Measurements from ENCODE around the gene LYPD5.
A peak's percentile ranks its signal among the peaks of the same experiment; 100 is the strongest.

LYPD5 gene

DNA sequence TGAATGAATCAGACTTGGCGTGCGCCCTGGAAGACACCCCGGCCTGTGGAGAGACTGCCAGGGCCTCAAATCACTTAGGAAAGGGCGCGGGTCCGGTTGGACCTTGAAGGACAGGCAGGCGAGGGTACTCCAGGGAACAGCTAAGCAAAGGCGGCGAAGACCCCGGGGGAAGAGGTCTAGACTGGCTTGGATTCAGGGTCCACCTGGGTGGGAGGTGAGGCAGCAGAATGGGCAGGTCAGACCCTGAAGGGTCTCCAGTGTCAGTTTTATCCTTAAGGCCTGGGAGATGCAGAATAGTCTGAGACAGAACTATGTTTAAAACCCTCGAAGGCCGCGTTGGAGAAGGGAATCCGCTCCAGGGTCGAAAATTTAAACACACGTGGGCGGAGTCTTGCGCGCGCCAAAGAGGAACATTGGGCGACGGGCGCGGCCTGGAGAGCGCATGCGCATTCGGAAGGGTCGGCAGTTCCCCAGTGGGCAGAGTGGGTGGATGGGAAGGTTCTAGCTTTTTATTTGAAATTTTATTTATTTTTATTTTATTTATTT is 46.9 kb downstream of the LYPD5 start:
- Histone ChIP-seq H3K27me3 (ENCODE audit: insufficient read depth, low read depth) (no peaks in the 10 kb centered on the region), H3K79me2 (ENCODE audit: insufficient read depth, low read depth) (peaks cover 17% of the 10 kb centered on the region; the same call in 1 of the 2 replicates)

DNA sequence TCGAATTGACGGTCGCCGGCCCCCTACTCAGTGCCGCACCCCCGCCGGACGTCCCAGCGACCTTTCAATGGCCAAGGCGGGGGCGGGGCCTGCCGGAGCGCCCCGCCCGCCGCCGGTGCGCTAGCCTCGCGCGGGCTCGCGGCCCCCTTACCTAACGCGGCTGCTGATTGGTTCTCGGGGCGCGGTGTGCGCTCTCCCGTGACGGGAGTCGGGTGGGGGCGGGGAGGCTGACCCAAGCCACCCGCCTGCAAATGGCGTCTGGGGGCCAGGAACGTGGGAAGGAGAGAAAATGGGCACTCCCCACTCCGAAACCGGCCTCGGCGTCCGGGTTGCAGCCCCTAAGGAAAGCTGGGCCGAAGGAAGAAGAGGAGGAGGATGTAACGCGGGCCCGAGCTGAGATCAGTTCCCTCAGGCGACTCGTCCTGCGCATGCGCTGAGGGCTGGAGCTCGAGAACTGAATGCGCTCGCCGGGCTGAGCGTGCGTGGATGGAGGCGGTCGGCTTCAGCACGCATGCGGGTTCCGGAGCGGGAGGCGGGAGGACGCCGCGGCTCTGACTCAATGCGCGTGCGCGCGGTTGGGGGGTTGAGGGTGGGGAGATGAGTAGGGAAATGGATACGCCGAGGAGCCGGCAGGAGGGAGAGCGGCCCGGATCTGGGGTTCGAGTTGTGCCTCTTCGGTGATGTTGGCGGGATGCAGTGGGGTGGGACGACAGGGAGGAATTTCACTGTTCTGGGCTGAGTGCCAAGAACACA is 47.6 kb downstream of the LYPD5 start, which contains the start of gene SMG9:
SMG9 (minus strand) TSS at position 460 of the 753 bp plus-strand sequence. CDS start 4,221 bp downstream, outside the sequence.
- Histone ChIP-seq H3K27ac (peak within 1 kb of the TSS; percentile 99), H4K20me1 (ENCODE audit: insufficient read depth) (no peaks in the 10 kb centered on the region), H3K79me2 (ENCODE audit: insufficient read depth, low read depth) (peaks cover 17% of the 10 kb centered on the region; the same call in 1 of the 2 replicates), H3K36me3 (ENCODE audit: insufficient read depth) (peaks cover 3% of the 10 kb centered on the region; the same call in 1 of the 2 replicates), H3K4me3 (IDR thresholded peaks at IDR 0.05; ENCODE audit: insufficient read depth, low read depth, low read length) (peak within 1 kb of the TSS; percentile 36), H3K27me3 (ENCODE audit: insufficient read depth, low read depth) (no peaks in the 10 kb centered on the region), H3K9ac (peak within 1 kb of the TSS; percentile 99), H3K4me2 (peak within 1 kb of the TSS; percentile 77), H2AFZ (ENCODE audit: low read depth) (peak within 1 kb of the TSS; percentile 85), H3K4me1 (ENCODE audit: low read depth, poor library complexity, severe bottlenecking) (peaks cover 12% of the 10 kb centered on the region)
- TF ChIP-seq, protein P1, sequence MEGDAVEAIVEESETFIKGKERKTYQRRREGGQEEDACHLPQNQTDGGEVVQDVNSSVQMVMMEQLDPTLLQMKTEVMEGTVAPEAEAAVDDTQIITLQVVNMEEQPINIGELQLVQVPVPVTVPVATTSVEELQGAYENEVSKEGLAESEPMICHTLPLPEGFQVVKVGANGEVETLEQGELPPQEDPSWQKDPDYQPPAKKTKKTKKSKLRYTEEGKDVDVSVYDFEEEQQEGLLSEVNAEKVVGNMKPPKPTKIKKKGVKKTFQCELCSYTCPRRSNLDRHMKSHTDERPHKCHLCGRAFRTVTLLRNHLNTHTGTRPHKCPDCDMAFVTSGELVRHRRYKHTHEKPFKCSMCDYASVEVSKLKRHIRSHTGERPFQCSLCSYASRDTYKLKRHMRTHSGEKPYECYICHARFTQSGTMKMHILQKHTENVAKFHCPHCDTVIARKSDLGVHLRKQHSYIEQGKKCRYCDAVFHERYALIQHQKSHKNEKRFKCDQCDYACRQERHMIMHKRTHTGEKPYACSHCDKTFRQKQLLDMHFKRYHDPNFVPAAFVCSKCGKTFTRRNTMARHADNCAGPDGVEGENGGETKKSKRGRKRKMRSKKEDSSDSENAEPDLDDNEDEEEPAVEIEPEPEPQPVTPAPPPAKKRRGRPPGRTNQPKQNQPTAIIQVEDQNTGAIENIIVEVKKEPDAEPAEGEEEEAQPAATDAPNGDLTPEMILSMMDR (conservative IDR thresholded peaks at IDR 0.05; ENCODE audit: low read depth, low read length) = no peak

More for the DNA sequence above, 46.9 kb downstream of the LYPD5 start:
- Histone ChIP-seq H3K4me2 (peak overlapping the region; percentile 77), H2AFZ (ENCODE audit: low read depth) (peak overlapping the region; percentile 85), H3K4me1 (ENCODE audit: low read depth, poor library complexity, severe bottlenecking) (peaks cover 12% of the 10 kb centered on the region), H3K4me3 (IDR thresholded peaks at IDR 0.05; ENCODE audit: insufficient read depth, low read depth, low read length) (peak overlapping the region; percentile 36), H3K27ac (peak overlapping the region; percentile 99), H4K20me1 (ENCODE audit: insufficient read depth) (no peaks in the 10 kb centered on the region), H3K9ac (peak overlapping the region; percentile 99), H3K36me3 (ENCODE audit: insufficient read depth) (peaks cover 3% of the 10 kb centered on the region; the same call in 1 of the 2 replicates)
- TF ChIP-seq, protein P1 (conservative IDR thresholded peaks at IDR 0.05; ENCODE audit: low read depth, low read length) = no peak

DNA sequence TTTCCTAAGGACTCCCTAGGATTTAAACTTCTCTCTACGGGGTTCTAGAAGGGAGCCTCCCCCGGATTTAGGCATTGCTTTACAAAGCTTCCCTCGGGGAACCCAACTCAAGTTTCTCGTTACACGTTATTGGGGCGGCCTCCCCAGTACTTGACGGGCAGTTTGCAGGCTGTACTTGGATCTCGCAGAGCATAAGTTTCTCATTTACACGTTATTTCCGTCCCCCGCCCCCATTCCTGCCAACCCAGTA is 48.1 kb downstream of the LYPD5 start:
- Histone ChIP-seq H3K4me1 (ENCODE audit: low read depth, poor library complexity, severe bottlenecking) (peaks cover 12% of the 10 kb centered on the region), H3K27me3 (ENCODE audit: insufficient read depth, low read depth) (no peaks in the 10 kb centered on the region), H2AFZ (ENCODE audit: low read depth) (peak overlapping the region; percentile 85), H3K4me2 (peak overlapping the region; percentile 65), H3K4me3 (IDR thresholded peaks at IDR 0.05; ENCODE audit: insufficient read depth, low read depth, low read length) (peak overlapping the region; percentile 36), H3K9ac (peak overlapping the region; percentile 99), H3K36me3 (ENCODE audit: insufficient read depth) (peaks cover 3% of the 10 kb centered on the region; the same call in 1 of the 2 replicates), H4K20me1 (ENCODE audit: insufficient read depth) (no peaks in the 10 kb centered on the region), H3K79me2 (ENCODE audit: insufficient read depth, low read depth) (peaks cover 17% of the 10 kb centered on the region; the same call in 1 of the 2 replicates), H3K27ac (peak overlapping the region; percentile 99)
- TF ChIP-seq, protein P1 (conservative IDR thresholded peaks at IDR 0.05; ENCODE audit: low read depth, low read length) = no peak

DNA sequence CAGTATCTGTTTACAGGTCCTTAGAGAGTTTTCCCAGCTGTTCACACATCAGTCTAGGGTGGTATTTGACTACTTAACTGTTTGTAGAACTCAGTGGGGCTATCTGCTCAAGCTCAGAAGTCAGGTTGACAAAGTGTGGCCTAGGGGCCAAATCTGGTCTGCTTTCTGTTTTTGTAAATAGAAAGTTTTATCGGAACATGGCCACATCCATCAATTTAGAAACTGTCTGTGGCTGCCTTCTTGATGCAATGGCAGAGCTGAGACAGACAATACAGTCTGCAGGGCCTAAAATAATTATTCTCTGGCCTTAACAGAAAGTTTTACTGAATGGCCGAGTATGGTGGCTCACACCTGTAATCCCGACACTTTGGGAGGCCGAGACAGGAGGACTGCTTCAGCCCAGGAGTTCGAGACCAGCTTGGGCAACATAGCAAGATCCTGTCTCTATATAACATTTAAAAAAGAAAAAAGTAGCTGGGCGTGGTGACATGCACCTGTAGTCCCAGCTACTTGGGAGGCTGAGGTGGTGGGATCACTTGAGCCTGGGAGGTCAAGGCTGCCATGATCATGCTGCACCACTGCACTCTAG is 49.9 kb downstream of the LYPD5 start:
- H3K4me2 ChIP-seq = no peak overlapping the region
- H3K4me3 ChIP-seq (IDR thresholded peaks at IDR 0.05; ENCODE audit: insufficient read depth, low read depth, low read length) = no peak overlapping the region
- no peak overlapping the region for H3K9ac ChIP-seq
- TF ChIP-seq, protein P1 (conservative IDR thresholded peaks at IDR 0.05; ENCODE audit: low read depth, low read length) = no peak
- H3K4me1 ChIP-seq (ENCODE audit: low read depth, poor library complexity, severe bottlenecking) = peaks cover 12% of the 10 kb centered on the region
- H4K20me1 ChIP-seq (ENCODE audit: insufficient read depth) = no peaks in the 10 kb centered on the region
- no peaks in the 10 kb centered on the region for H3K27me3 ChIP-seq (ENCODE audit: insufficient read depth, low read depth)
- peaks cover 17% of the 10 kb centered on the region; the same call in 1 of the 2 replicates for H3K79me2 ChIP-seq (ENCODE audit: insufficient read depth, low read depth)
- no peak overlapping the region for H3K27ac ChIP-seq
- no peak overlapping the region for H2AFZ ChIP-seq (ENCODE audit: low read depth)
- H3K36me3 ChIP-seq (ENCODE audit: insufficient read depth) = peaks cover 3% of the 10 kb centered on the region; the same call in 1 of the 2 replicates
